Upper lobe of right lung (tissue), 1 donor: ENCODE measurements around the gene MRPL11. TPM values are rescaled to one million over a fixed set of nuclear protein-coding genes. Genes with fewer than 3 reads are reported as not detected.

ENCODE experiments used
- ATAC-seq: fragments of 200-7000 bp; cut with Tn5 transposase; one replicate; pipeline ENCODE4 v1.9.1; 2020; ENCODE audit warnings: mild to moderate bottlenecking, moderate library complexity
- DNase-seq: peaks from one replicate; pipeline ENCODE4 v3.0.0-alpha.2; 2020
- H3K27ac ChIP-seq: fragments of 200-600 bp; one replicate; pipeline ENCODE4 v1.8.0; 2022
- H3K27me3 ChIP-seq: fragments of 200-600 bp; one replicate; pipeline ENCODE4 v1.8.0; 2022; ENCODE audit warnings: mild to moderate bottlenecking
- H3K36me3 ChIP-seq: fragments of 200-600 bp; one replicate; pipeline ENCODE4 v1.8.0; 2022
- H3K4me1 ChIP-seq: fragments of 200-600 bp; one replicate; pipeline ENCODE4 v1.8.0; 2022
- H3K4me3 ChIP-seq: fragments of 200-600 bp; one replicate; pipeline ENCODE4 v1.8.0; 2022; ENCODE audit warnings: mild to moderate bottlenecking
- H3K9me3 ChIP-seq: fragments of 200-600 bp; one replicate; pipeline ENCODE4 v1.8.0; 2022
- intact Hi-C: fragments of 100-400 bp; cut with DNase I; formaldehyde crosslinking; loops from one replicate; pipeline ENCODE4 v1.11.0; 2022
- total RNA-seq: library from RNA; stranded (reverse); fragmentation: NEBNext Ultra II Directional; extraction: Animal tissue kit (Norgen Biotek cat#: 25700); gene quantifications from one replicate; pipeline ENCODE4 v1.2.1, GENCODE V29; 2021
- TF ChIP-seq, protein P1 (sequence below): fragments of 200-600 bp; IDR thresholded peaks from one replicate; pipeline ENCODE4 v1.8.0; 2022; ENCODE audit warnings: antibody characterized with exemption
- donor health status: DM: no; HTN: yes; CAD: no; lungs with severe emphysema.

The MRPL11 gene
- total RNA-seq, 1 donor from 2014 or later, result 31.3 TPM

DNA sequence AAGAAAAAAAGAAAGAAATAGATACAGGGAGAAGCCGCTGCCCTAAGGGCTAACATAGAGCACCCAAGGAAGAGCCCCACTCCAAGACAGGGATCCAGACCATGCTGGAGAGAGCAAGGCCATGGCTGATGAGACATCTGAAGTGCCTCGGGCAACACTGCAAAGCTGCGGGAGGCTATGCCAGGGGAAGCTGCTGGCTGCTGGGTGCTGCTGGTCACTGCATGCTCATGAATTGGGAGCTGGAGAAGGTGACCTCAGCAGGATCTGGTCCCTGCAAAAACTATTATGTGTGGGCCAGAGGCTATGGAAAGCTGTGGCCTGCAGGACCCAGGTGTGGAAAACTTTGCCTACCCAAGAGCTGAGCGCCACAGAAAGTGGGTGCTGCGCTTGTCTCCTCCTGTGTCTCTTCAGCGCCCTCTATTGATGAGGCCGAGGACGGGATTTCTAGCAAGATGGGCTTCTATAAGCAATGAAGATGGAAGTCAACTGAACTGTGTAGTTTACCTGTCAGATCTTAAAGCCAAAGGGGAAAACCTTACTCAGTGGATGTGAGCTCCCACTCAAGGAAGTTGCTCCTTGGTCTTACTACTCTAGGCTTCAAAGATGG, 49.8 kb downstream of the MRPL11 start:
- Histone ChIP-seq H3K4me3 (no peak overlapping the region), H3K27ac (no peak overlapping the region), H3K4me1 (peaks cover 6% of the 10 kb centered on the region), H3K27me3 (peaks cover 9% of the 10 kb centered on the region), H3K9me3 (no peaks in the 10 kb centered on the region), H3K36me3 (no peaks in the 10 kb centered on the region)
- TF ChIP-seq, protein P1, sequence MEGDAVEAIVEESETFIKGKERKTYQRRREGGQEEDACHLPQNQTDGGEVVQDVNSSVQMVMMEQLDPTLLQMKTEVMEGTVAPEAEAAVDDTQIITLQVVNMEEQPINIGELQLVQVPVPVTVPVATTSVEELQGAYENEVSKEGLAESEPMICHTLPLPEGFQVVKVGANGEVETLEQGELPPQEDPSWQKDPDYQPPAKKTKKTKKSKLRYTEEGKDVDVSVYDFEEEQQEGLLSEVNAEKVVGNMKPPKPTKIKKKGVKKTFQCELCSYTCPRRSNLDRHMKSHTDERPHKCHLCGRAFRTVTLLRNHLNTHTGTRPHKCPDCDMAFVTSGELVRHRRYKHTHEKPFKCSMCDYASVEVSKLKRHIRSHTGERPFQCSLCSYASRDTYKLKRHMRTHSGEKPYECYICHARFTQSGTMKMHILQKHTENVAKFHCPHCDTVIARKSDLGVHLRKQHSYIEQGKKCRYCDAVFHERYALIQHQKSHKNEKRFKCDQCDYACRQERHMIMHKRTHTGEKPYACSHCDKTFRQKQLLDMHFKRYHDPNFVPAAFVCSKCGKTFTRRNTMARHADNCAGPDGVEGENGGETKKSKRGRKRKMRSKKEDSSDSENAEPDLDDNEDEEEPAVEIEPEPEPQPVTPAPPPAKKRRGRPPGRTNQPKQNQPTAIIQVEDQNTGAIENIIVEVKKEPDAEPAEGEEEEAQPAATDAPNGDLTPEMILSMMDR, result peak; percentile 78
- intact Hi-C loops, result loop anchor here (10.0 kb wide), 1 partner anchor 74 kb away; the partner anchor contains the start of gene CD248
- peak; percentile 78 for DNase-seq
- ATAC-seq, result peak; percentile 90

DNA sequence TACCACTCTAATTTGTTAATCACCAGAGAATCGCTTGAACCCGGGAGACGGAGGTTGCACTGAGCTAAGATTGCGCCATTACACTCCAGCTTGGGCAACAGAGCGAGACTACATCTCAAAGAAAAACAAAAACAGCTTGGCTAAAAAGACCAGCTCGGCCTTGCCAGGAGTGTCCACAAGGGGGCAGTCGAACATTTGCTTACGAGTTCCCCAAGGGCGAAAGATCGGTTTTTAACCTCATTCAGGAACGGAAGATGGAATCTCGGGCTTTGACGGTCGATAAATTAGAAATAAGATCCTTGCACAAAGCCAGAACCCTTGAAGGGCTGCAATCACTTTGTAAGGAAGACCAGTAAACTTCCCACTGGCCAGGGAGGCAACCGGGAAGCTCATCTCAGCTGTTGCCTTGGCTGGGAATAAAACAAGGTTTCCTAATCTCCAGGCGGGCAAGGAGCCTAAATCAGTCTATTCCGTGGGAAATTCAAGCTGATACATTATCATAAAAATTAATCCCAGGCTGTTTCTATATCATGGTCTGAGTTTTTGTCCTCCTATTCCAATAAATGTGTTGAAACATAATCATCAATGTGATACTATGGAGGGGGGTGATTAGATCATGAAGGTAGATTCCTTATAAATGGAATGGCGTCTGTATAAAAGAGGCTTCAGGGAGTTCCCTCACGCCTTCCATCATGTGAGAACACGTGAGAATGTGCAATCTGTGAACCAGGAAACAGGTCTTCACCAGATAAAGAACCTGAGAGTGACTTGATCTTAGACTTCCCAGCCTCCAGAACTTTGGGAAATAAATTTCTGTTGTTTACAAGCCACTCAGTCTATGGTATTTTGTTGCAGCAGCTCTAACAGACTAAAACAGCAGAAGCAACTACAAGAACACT, 52.2 kb downstream of the MRPL11 start:
- DNase-seq, result peak; percentile 90
- ATAC-seq, result peak; percentile 92
- TF ChIP-seq, protein P1, result peak; percentile 96
- Histone ChIP-seq H3K27me3 (peaks cover 5% of the 10 kb centered on the region), H3K27ac (no peak overlapping the region), H3K36me3 (no peaks in the 10 kb centered on the region), H3K4me3 (peak overlapping the region; percentile 33), H3K9me3 (no peaks in the 10 kb centered on the region), H3K4me1 (peaks cover 6% of the 10 kb centered on the region)
- intact Hi-C loops, result loop anchor here (10.0 kb wide), 1 partner anchor 72 kb away; the partner anchor contains the start of gene CD248

Other genes starting within 250 kb of the MRPL11 start
- gene KLC2, start 181.1 kb downstream of the MRPL11 start, total RNA-seq, result 27.6 TPM
- 138 TPM for gene RAB1B, start 170.2 kb downstream of the MRPL11 start, total RNA-seq
- gene CNIH2, start 160.7 kb downstream of the MRPL11 start, total RNA-seq, result 1.6 TPM
- gene YIF1A, start 149.7 kb downstream of the MRPL11 start, total RNA-seq, result 66.9 TPM
- 0.41 TPM for gene TMEM151A, start 147.0 kb downstream of the MRPL11 start, total RNA-seq
- 10.0 TPM for gene CD248, start 121.8 kb downstream of the MRPL11 start, total RNA-seq
- gene RIN1, start 102.4 kb downstream of the MRPL11 start, total RNA-seq, result 7.4 TPM
- 32.1 TPM for gene BRMS1, start 93.7 kb downstream of the MRPL11 start, total RNA-seq
- gene B4GAT1, start 91.2 kb downstream of the MRPL11 start, total RNA-seq, result 27.4 TPM
- 14.2 TPM for gene SLC29A2, start 67.1 kb downstream of the MRPL11 start, total RNA-seq
- not detected for gene NPAS4, start 17.8 kb downstream of the MRPL11 start, total RNA-seq
- gene PELI3, start 28.1 kb upstream of the MRPL11 start, total RNA-seq, result 15.5 TPM
- 31.9 TPM for gene DPP3, start 41.6 kb upstream of the MRPL11 start, total RNA-seq
- gene BBS1, start 71.8 kb upstream of the MRPL11 start, total RNA-seq, result 33.5 TPM
- gene ZDHHC24, start 107.2 kb upstream of the MRPL11 start, total RNA-seq, result 14.5 TPM
- not detected for gene ACTN3, start 108.1 kb upstream of the MRPL11 start, total RNA-seq
- 37.0 TPM for gene CTSF, start 129.8 kb upstream of the MRPL11 start, total RNA-seq
- 0.26 TPM for gene CCDC87, start 154.2 kb upstream of the MRPL11 start, total RNA-seq
- gene CCS, start 154.3 kb upstream of the MRPL11 start, total RNA-seq, result 31.9 TPM
- gene RBM14, start 177.8 kb upstream of the MRPL11 start, total RNA-seq, result 63.3 TPM
- gene RBM4, start 199.9 kb upstream of the MRPL11 start, total RNA-seq, result 98.9 TPM
- 9.5 TPM for gene RBM4B, start 239.0 kb upstream of the MRPL11 start, total RNA-seq